Measurements from ENCODE around the gene MGAT4A. TPM values are rescaled to one million over a fixed set of nuclear protein-coding genes. Genes with fewer than 3 reads are reported as not detected.
"Not testable (repeated sequence)": the region's sequence is repeated elsewhere in the genome, so short reads cannot be mapped to it uniquely, and the experiment has no call there.

Gene MGAT4A
- total RNA-seq, 2 donors from 2014 or later, result 44.0 to 80.8 TPM

DNA sequence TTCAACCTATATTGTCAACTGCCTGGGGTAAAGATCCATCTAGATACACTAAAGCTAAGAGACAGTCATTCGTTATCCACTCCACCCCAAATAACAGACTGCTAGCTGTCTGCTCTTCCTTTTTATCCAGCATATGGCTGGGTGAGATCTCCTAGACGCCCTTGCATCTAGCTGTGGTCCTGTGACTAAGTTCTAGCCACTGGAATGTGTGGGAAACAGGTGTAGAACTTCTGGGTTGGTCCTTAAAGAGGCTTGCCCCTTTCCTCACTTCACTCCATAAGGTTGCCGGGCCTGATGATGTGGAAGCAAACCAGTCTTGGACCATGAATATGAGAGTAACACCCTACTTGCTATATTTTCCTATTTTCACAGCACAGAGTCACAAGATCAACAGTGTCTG lies 125.9 kb downstream of the MGAT4A start:
- H3K36me3 ChIP-seq, result peaks cover 4% of the 10 kb centered on the region
- TF ChIP-seq, protein P1, sequence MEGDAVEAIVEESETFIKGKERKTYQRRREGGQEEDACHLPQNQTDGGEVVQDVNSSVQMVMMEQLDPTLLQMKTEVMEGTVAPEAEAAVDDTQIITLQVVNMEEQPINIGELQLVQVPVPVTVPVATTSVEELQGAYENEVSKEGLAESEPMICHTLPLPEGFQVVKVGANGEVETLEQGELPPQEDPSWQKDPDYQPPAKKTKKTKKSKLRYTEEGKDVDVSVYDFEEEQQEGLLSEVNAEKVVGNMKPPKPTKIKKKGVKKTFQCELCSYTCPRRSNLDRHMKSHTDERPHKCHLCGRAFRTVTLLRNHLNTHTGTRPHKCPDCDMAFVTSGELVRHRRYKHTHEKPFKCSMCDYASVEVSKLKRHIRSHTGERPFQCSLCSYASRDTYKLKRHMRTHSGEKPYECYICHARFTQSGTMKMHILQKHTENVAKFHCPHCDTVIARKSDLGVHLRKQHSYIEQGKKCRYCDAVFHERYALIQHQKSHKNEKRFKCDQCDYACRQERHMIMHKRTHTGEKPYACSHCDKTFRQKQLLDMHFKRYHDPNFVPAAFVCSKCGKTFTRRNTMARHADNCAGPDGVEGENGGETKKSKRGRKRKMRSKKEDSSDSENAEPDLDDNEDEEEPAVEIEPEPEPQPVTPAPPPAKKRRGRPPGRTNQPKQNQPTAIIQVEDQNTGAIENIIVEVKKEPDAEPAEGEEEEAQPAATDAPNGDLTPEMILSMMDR (IDR thresholded peaks at IDR 0.05), result no peak
- no peaks in the 10 kb centered on the region for H3K27me3 ChIP-seq (replicated peaks; ENCODE audit: insufficient read depth)
- ATAC-seq (ENCODE audit: insufficient number of reproducible peaks, low FRiP score, low read depth) (no peak), DNase-seq (ENCODE audit: low spot score) (no peak)
- H3K9me3 ChIP-seq, result no peaks in the 10 kb centered on the region
- no peak overlapping the region for H3K4me3 ChIP-seq
- peaks cover 23 to 28% of the 10 kb centered on the region in 2 donors for H3K4me1 ChIP-seq (ENCODE audit: control insufficient read depth in 1 of 2, low read depth in 2 of 2)
- H3K27ac ChIP-seq, result no peak overlapping the region

DNA sequence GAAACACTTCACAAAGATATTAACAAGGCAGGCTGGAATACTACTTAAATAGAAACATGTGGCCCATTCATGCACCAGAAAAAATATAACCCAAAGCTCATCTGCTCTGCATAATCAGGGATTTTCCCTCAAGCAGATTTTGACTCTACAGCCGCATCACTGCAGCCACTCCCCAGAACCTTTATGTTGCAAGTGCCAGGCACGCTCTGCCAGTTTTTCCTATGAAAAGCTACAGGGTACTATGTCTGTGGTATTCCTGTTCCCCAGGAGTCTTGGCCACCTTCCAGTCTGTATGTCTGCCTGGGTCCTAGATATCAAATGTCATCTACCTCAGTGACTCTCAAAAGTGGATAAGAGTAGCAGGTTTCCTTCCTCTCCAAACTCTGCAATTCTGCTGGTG lies 126.4 kb downstream of the MGAT4A start:
- ATAC-seq (ENCODE audit: insufficient number of reproducible peaks, low FRiP score, low read depth) (no peak), DNase-seq (ENCODE audit: low spot score) (no peak)
- TF ChIP-seq, protein P1 (IDR thresholded peaks at IDR 0.05), result no peak
- peaks cover 18 to 23% of the 10 kb centered on the region in 2 donors for H3K4me1 ChIP-seq (ENCODE audit: control insufficient read depth in 1 of 2, low read depth in 2 of 2)
- no peak overlapping the region for H3K4me3 ChIP-seq
- no peaks in the 10 kb centered on the region for H3K9me3 ChIP-seq
- H3K27me3 ChIP-seq (replicated peaks; ENCODE audit: insufficient read depth), result no peaks in the 10 kb centered on the region
- peaks cover 9% of the 10 kb centered on the region for H3K36me3 ChIP-seq
- no peak overlapping the region for H3K27ac ChIP-seq

DNA sequence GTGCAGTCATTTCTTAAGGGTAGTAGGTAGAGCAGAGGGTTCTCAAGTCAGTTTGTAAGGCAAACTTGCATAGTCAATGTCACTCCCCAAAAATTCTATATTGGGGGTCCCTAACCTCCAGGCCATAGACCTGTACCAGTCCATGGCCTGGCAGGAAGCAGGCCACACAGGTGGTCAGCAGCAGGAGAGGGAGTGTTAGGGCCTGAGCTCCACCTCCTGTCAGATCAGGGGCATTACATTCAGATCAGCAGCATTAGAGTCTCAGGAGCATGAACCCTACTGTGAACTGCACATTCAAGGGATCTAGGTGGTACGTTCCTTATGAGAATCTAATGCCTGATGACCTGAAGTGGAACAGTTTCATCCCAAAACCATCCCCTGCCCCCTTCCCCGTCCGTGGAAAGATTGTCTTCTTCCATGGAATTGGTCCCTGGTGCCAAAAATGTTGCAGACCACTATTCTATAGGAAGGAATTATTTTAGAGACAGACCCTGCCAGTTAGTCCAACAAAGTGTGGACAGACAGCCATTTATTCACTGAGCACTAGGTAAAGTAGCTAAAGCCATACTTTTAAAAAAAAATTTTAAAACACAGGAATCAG lies 129.3 kb downstream of the MGAT4A start:
- H3K36me3 ChIP-seq, result peaks cover 14% of the 10 kb centered on the region
- no peak for DNase-seq (ENCODE audit: low spot score)
- ATAC-seq (ENCODE audit: insufficient number of reproducible peaks, low FRiP score, low read depth), result no peak

DNA sequence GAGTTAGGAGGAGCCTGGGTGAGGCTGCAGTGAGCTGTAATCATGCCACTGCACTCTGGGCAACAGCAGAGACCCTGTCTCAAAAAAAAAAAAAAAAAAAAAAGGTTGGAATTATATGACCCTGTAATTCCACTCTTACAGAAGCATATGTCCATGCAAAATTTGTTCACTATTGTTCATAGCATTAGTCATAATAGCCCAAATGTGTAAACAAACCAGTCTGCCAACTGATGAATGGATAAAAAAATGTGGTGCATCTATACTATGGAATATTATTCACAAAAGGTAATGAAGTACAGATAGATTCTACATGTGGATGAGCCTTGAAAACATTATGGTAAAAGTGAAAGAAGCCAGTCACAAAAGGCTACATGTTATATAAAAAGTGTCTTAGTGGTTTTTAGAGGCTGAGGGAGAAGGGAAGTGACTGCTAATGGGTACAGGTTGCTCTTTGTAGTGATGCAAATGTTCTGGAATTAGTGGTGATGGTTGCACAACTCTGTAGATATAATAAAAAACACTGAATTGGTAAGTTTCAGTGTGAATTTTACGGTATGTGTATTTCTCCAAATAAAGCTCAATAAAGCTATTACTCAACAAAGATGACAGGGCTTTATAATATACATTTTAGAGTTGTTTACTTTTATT lies 132.0 kb downstream of the MGAT4A start:
- TF ChIP-seq, protein P1 (IDR thresholded peaks at IDR 0.05), result no peak
- H3K27ac ChIP-seq, result no peak overlapping the region
- H3K9me3 ChIP-seq, result no peaks in the 10 kb centered on the region
- no peak overlapping the region for H3K4me3 ChIP-seq
- H3K4me1 ChIP-seq (ENCODE audit: control insufficient read depth in 1 of 2, low read depth in 2 of 2), result no peaks in the 10 kb centered on the region
- H3K27me3 ChIP-seq (replicated peaks; ENCODE audit: insufficient read depth), result no peaks in the 10 kb centered on the region
- DNase-seq (ENCODE audit: low spot score) (no peak), ATAC-seq (ENCODE audit: insufficient number of reproducible peaks, low FRiP score, low read depth) (no peak)
- peaks cover 14% of the 10 kb centered on the region for H3K36me3 ChIP-seq

More for the DNA sequence above, 129.3 kb downstream of the MGAT4A start:
- no peaks in the 10 kb centered on the region for H3K27me3 ChIP-seq (replicated peaks; ENCODE audit: insufficient read depth)
- no peak overlapping the region for H3K27ac ChIP-seq
- TF ChIP-seq, protein P1 (IDR thresholded peaks at IDR 0.05), result peak; percentile 3
- H3K4me1 ChIP-seq (ENCODE audit: control insufficient read depth in 1 of 2, low read depth in 2 of 2), result peaks cover 5% of the 10 kb centered on the region in 2 donors
- no peak overlapping the region for H3K4me3 ChIP-seq
- no peaks in the 10 kb centered on the region for H3K9me3 ChIP-seq

DNA sequence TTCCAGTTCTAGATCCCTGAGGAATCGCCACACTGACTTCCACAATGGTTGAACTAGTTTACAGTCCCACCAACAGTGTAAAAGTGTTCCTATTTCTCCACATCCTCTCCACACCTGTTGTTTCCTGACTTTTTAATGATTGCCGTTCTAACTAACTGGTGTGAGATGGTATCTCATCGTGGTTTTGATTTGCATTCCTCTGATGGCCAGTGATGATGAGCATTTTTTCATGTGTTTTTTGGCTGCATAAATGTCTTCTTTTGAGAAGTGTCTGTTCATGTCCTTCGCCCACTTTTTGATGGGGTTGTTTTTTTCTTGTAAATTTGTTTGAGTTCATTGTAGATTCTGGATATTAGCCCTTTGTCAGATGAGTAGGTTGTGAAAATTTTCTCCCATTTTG lies 136.3 kb downstream of the MGAT4A start:
- not testable (repeated sequence) for ATAC-seq (ENCODE audit: insufficient number of reproducible peaks, low FRiP score, low read depth); H3K27ac ChIP-seq; DNase-seq (ENCODE audit: low spot score); H3K4me1 ChIP-seq (ENCODE audit: control insufficient read depth in 1 of 2, low read depth in 2 of 2); H3K36me3 ChIP-seq; H3K4me3 ChIP-seq; H3K27me3 ChIP-seq (replicated peaks; ENCODE audit: insufficient read depth); H3K9me3 ChIP-seq
